Breast epithelium (tissue), 3 donors: Measurements from ENCODE around the gene EPHA3.

Experiments used
- POLR2A ChIP-seq: fragments of 450-650 bp; IDR thresholded peaks from one replicate; pipeline ENCODE4 v1.6.1; 2016; ENCODE audit warnings: antibody characterized with exemption, mild to moderate bottlenecking, moderate library complexity
- TF ChIP-seq, protein P1 (sequence below), 3 donors: fragments of 450-650 bp; IDR thresholded peaks; one replicate each; pipeline ENCODE4 v1.5.1; 2016 to 2017; ENCODE audit warnings: antibody characterized with exemption in 3 of 3, mild to moderate bottlenecking in 3 of 3, moderate library complexity in 3 of 3

GRCh38 chr3:89059211-89059925, 48.1 kb upstream of the EPHA3 start:
- TF ChIP-seq, protein P1, sequence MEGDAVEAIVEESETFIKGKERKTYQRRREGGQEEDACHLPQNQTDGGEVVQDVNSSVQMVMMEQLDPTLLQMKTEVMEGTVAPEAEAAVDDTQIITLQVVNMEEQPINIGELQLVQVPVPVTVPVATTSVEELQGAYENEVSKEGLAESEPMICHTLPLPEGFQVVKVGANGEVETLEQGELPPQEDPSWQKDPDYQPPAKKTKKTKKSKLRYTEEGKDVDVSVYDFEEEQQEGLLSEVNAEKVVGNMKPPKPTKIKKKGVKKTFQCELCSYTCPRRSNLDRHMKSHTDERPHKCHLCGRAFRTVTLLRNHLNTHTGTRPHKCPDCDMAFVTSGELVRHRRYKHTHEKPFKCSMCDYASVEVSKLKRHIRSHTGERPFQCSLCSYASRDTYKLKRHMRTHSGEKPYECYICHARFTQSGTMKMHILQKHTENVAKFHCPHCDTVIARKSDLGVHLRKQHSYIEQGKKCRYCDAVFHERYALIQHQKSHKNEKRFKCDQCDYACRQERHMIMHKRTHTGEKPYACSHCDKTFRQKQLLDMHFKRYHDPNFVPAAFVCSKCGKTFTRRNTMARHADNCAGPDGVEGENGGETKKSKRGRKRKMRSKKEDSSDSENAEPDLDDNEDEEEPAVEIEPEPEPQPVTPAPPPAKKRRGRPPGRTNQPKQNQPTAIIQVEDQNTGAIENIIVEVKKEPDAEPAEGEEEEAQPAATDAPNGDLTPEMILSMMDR (IDR thresholded peaks at IDR 0.05): no peak
- TF ChIP-seq POLR2A: no peak
